ENCODE measurements around the gene FZD2. TPM values are rescaled to one million over a fixed set of nuclear protein-coding genes. Genes with fewer than 3 reads are reported as not detected.

Gene FZD2
- total RNA-seq, 2 experiments from 2014 or later = not detected

GRCh38 chr17:44601539-44601938 is 44.3 kb downstream of the FZD2 start:
- Mint-ChIP-seq H3K4me1 (ENCODE audit: low read depth) (no peaks in the 10 kb centered on the region), H3K36me3 (ENCODE audit: low read depth) (no peaks in the 10 kb centered on the region), H3K9me3 (no peaks in the 10 kb centered on the region), H3K27me3 (peaks cover 29% of the 10 kb centered on the region), H3K27ac (no peak overlapping the region), H3K4me3 (no peak overlapping the region)
- H3K36me3 ChIP-seq (ENCODE audit: insufficient read depth, low read length) = no peaks in the 10 kb centered on the region
- ChIA-PET POLR2A (no interaction called here), CTCF (no interaction called here)
- DNase-seq (no peak), ATAC-seq (ENCODE audit: poor library complexity) (no peak)
- intact Hi-C loops (cut with DNase I, micrococcal nuclease) = no loop called here
- no peak overlapping the region for H3K4me3 ChIP-seq (ENCODE audit: low read length)
- no peaks in the 10 kb centered on the region for H3K4me1 ChIP-seq (ENCODE audit: insufficient read depth, low read length)
- H3K27me3 ChIP-seq (ENCODE audit: control insufficient read depth in 1 of 2, insufficient read depth in 2 of 2, low read length in 2 of 2) = peaks cover 0 to 3% of the 10 kb centered on the region in 2 experiments
- no peak overlapping the region for H3K27ac ChIP-seq (ENCODE audit: low read depth in 1 of 2, low read length in 2 of 2)
- no peak for TF ChIP-seq CTCF (IDR thresholded peaks at IDR 0.05)
- H3K9me3 ChIP-seq (ENCODE audit: control insufficient read depth in 1 of 2, insufficient read depth in 1 of 2, low read length in 2 of 2) = no peaks in the 10 kb centered on the region

GRCh38 chr17:44601973-44602372 is 44.7 kb downstream of the FZD2 start:
- Mint-ChIP-seq H3K4me1 (ENCODE audit: low read depth) (no peaks in the 10 kb centered on the region), H3K27me3 (peaks cover 29% of the 10 kb centered on the region), H3K36me3 (ENCODE audit: low read depth) (no peaks in the 10 kb centered on the region), H3K9me3 (no peaks in the 10 kb centered on the region), H3K27ac (no peak overlapping the region), H3K4me3 (no peak overlapping the region)
- DNase-seq (no peak), ATAC-seq (ENCODE audit: poor library complexity) (no peak)
- H3K9me3 ChIP-seq (ENCODE audit: control insufficient read depth in 1 of 2, insufficient read depth in 1 of 2, low read length in 2 of 2) = no peaks in the 10 kb centered on the region
- H3K27ac ChIP-seq (ENCODE audit: low read depth in 1 of 2, low read length in 2 of 2) = no peak overlapping the region
- no peaks in the 10 kb centered on the region for H3K4me1 ChIP-seq (ENCODE audit: insufficient read depth, low read length)
- peaks cover 0 to 3% of the 10 kb centered on the region in 2 experiments for H3K27me3 ChIP-seq (ENCODE audit: control insufficient read depth in 1 of 2, insufficient read depth in 2 of 2, low read length in 2 of 2)
- no peak for TF ChIP-seq CTCF (IDR thresholded peaks at IDR 0.05)
- ChIA-PET POLR2A (no interaction called here), CTCF (no interaction called here)
- H3K36me3 ChIP-seq (ENCODE audit: insufficient read depth, low read length) = no peaks in the 10 kb centered on the region
- intact Hi-C loops (cut with DNase I, micrococcal nuclease) = no loop called here
- H3K4me3 ChIP-seq (ENCODE audit: low read length) = no peak overlapping the region

GRCh38 chr17:44602390-44602789 is 45.1 kb downstream of the FZD2 start:
- no peak overlapping the region for H3K4me3 Mint-ChIP-seq
- Histone ChIP-seq H3K9me3 (ENCODE audit: control insufficient read depth in 1 of 2, insufficient read depth in 1 of 2, low read length in 2 of 2) (no peaks in the 10 kb centered on the region), H3K4me1 (ENCODE audit: insufficient read depth, low read length) (no peaks in the 10 kb centered on the region), H3K27ac (ENCODE audit: low read depth in 1 of 2, low read length in 2 of 2) (no peak overlapping the region), H3K27me3 (ENCODE audit: control insufficient read depth in 1 of 2, insufficient read depth in 2 of 2, low read length in 2 of 2) (peaks cover 0 to 3% of the 10 kb centered on the region in 2 experiments), H3K4me3 (ENCODE audit: low read length) (no peak overlapping the region), H3K36me3 (ENCODE audit: insufficient read depth, low read length) (no peaks in the 10 kb centered on the region)
- H3K4me1 Mint-ChIP-seq (ENCODE audit: low read depth) = no peaks in the 10 kb centered on the region
- ChIA-PET POLR2A (no interaction called here), CTCF (no interaction called here)
- DNase-seq (no peak), ATAC-seq (ENCODE audit: poor library complexity) (no peak)
- H3K36me3 Mint-ChIP-seq (ENCODE audit: low read depth) = no peaks in the 10 kb centered on the region
- no peak for TF ChIP-seq CTCF (IDR thresholded peaks at IDR 0.05)
- intact Hi-C loops (cut with DNase I, micrococcal nuclease) = no loop called here
- H3K27ac Mint-ChIP-seq = no peak overlapping the region
- H3K27me3 Mint-ChIP-seq = peaks cover 25% of the 10 kb centered on the region
- H3K9me3 Mint-ChIP-seq = no peaks in the 10 kb centered on the region
